Prostate gland (tissue), 2 donors: Measurements from ENCODE around the gene CCNI2. TPM values are rescaled to one million over a fixed set of nuclear protein-coding genes. Genes with fewer than 3 reads are reported as not detected.

ENCODE experiments used
- DNase-seq: peaks from one replicate; pipeline ENCODE4 v3.0.0-alpha.2; 2019; ENCODE audit warnings: low spot score
- H3K27ac ChIP-seq, 2 donors: fragments of 200-600 bp; sonication (generic); 2 replicates each; pipeline ENCODE4 v1.5.1; 2017 to 2019
- H3K27me3 ChIP-seq: fragments of 200-600 bp; sonication (generic); replicated peaks from 2 replicates; pipeline ENCODE4 v1.5.1; 2019; ENCODE audit not compliant: insufficient read depth
- H3K36me3 ChIP-seq, 2 donors: fragments of 200-600 bp; sonication (generic); 1 replicate in 1 of 2; 2 replicates in 1 of 2; pipeline versions ENCODE4 v1.5.1 to v1.8.1; 2017 to 2019
- H3K4me1 ChIP-seq: fragments of 200-600 bp; sonication (generic); replicated peaks from 2 replicates; pipeline ENCODE4 v1.5.1; 2019
- H3K4me3 ChIP-seq, 2 donors: fragments of 200-600 bp; sonication (generic); 2 replicates each; pipeline ENCODE4 v1.5.1; 2017 to 2019
- H3K9me3 ChIP-seq: fragments of 200-600 bp; sonication (generic); 2 replicates; pipeline ENCODE4 v1.5.1; 2017
- POLR2A ChIP-seq: fragments of 450-650 bp; IDR thresholded peaks from one replicate; pipeline ENCODE4 v1.6.1; 2016; ENCODE audit warnings: antibody characterized with exemption, mild to moderate bottlenecking
- POLR2AphosphoS5 ChIP-seq: sonication (generic); formaldehyde crosslinking; IDR thresholded peaks from one replicate; pipeline ENCODE4 v1.6.1; 2017; ENCODE audit warnings: antibody characterized with exemption
- WGBS: methylation state at CpG from one replicate; pipeline ENCODE4 v1.1.5; 2018; 5-methylcytosine and 5-hydroxymethylcytosine counted together
- intact Hi-C: fragments of 100-400 bp; cut with DNase I; formaldehyde crosslinking; loops from one replicate; pipeline ENCODE4 v1.14.2; 2022
- total RNA-seq, 2 donors: library from RNA; depleted of rRNA; stranded (reverse); fragments of >200 nt; gene quantifications; one replicate each; pipeline ENCODE4 v1.1.0, GENCODE V29; 2016
- TF ChIP-seq, protein P1 (sequence below), 4 experiments: fragments of 200-600 bp in 2 of 4; fragments of 450-650 bp in 2 of 4; sonication (generic) in 2 of 4; IDR thresholded peaks; 1 replicate in 3 of 4; 2 replicates in 1 of 4; pipeline ENCODE4 v1.5.1; 2016 to 2019; ENCODE audit warnings: antibody characterized with exemption in 4 of 4, mild to moderate bottlenecking in 2 of 4, moderate library complexity in 2 of 4

The CCNI2 gene
- total RNA-seq, 2 donors from 2014 or later: 5.9 TPM; not detected in 1

DNA sequence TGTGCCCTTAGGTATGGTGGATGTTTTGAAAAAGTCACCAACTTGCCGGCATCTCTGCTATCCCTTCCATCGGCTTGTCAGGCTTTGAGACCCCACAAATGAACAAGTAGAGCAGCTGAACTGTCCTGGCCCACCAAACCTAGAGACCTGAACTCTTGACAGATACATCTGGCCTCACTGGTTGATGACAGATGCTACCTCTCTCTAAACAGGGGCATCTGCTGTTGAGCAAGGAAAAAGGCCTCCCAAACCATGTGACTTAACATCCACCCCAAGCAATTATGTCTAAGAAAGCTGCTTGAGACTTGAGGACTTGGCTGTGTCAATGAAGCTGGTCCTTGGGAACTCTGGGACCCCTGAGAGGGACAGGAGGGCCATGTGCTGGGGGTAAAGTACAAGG lies 2.3 kb downstream of the CCNI2 start:
- H3K4me1 ChIP-seq: no peaks in the 10 kb centered on the region
- DNase-seq: no peak

DNA sequence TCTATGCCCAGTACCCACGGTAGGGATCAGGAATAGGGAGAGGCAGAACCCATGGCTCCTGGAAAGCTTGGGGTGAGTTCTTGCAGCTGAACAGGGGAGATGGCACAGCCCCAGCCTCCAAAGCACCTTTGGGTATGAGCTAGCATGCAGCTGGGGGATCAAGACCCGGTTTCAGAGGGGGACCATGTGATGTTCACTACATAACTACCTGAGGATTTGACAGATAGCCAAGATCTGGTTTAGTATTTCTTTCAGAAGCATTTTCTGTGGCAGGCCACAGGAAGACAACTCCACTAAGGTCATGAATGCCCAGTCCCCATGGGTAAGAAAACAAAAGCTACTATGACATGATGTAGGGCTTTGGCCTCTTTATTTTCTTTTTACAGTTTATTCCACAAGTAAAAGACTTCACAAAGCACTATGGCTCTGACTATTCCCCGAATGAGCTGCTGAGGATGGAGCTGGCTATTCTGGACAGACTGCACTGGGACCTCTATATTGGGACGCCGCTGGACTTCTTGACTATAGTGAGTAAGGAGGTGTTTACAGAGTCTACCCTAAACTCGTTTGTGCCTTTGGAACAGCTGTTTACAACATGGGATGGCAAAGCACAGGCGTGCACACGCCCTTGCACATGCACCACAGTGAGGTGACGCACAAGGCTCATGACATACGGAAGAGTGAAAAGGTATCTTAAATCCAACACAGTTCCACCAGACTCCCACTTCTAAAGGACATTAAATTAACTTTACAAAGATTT lies 3.4 kb downstream of the CCNI2 start:
- Histone ChIP-seq H3K9me3 (no peaks in the 10 kb centered on the region), H3K27ac (no peak overlapping the region), H3K27me3 (no peaks in the 10 kb centered on the region), H3K4me3 (no peak overlapping the region), H3K4me1 (no peaks in the 10 kb centered on the region), H3K36me3 (no peaks in the 10 kb centered on the region)
- no peak for TF ChIP-seq POLR2A
- TF ChIP-seq, protein P1, sequence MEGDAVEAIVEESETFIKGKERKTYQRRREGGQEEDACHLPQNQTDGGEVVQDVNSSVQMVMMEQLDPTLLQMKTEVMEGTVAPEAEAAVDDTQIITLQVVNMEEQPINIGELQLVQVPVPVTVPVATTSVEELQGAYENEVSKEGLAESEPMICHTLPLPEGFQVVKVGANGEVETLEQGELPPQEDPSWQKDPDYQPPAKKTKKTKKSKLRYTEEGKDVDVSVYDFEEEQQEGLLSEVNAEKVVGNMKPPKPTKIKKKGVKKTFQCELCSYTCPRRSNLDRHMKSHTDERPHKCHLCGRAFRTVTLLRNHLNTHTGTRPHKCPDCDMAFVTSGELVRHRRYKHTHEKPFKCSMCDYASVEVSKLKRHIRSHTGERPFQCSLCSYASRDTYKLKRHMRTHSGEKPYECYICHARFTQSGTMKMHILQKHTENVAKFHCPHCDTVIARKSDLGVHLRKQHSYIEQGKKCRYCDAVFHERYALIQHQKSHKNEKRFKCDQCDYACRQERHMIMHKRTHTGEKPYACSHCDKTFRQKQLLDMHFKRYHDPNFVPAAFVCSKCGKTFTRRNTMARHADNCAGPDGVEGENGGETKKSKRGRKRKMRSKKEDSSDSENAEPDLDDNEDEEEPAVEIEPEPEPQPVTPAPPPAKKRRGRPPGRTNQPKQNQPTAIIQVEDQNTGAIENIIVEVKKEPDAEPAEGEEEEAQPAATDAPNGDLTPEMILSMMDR (IDR thresholded peaks at IDR 0.05): no peak
- no peak for TF ChIP-seq POLR2AphosphoS5
- peak; percentile 2 for DNase-seq
- WGBS: 76% methylated on average over 10 of the region's 10 CpGs
- intact Hi-C loops: no loop called here

More for the DNA sequence above, 2.3 kb downstream of the CCNI2 start:
- WGBS: 100% methylated on average over 2 of the region's 2 CpGs
- TF ChIP-seq POLR2AphosphoS5: no peak
- TF ChIP-seq POLR2A: no peak
- TF ChIP-seq, protein P1 (IDR thresholded peaks at IDR 0.05): no peak
- no peak overlapping the region for H3K4me3 ChIP-seq
- no peaks in the 10 kb centered on the region for H3K27me3 ChIP-seq
- H3K9me3 ChIP-seq: no peaks in the 10 kb centered on the region
- no peak overlapping the region for H3K27ac ChIP-seq
- intact Hi-C loops: no loop called here
- H3K36me3 ChIP-seq: no peaks in the 10 kb centered on the region

DNA sequence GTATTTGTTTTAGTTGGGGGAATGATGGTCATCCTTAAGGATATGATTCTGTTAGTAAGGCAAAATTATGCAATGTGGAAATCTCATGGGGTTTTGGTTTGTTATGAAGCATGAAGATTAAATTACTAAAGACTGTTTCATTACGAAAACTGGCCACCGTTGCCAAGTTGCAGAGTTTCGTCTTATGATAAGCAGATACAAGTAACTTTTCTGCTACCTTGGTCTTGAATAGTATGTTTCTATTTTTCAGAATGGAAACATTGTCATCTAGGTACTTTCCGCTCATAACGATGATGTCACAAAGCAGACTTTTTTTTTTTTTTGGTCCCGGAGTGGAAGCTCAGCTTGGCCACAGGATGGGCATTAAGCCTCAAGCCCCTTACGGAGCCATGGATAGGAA lies 4.2 kb downstream of the CCNI2 start:
- H3K4me1 ChIP-seq: no peaks in the 10 kb centered on the region
- no peak overlapping the region for H3K4me3 ChIP-seq
- WGBS: 83% methylated on average over 7 of the region's 7 CpGs
- H3K36me3 ChIP-seq: no peaks in the 10 kb centered on the region
- TF ChIP-seq POLR2AphosphoS5: no peak
- TF ChIP-seq, protein P1 (IDR thresholded peaks at IDR 0.05): no peak
- no peak for DNase-seq
- no peak overlapping the region for H3K27ac ChIP-seq
- no peaks in the 10 kb centered on the region for H3K27me3 ChIP-seq
- H3K9me3 ChIP-seq: no peaks in the 10 kb centered on the region
- intact Hi-C loops: no loop called here

DNA sequence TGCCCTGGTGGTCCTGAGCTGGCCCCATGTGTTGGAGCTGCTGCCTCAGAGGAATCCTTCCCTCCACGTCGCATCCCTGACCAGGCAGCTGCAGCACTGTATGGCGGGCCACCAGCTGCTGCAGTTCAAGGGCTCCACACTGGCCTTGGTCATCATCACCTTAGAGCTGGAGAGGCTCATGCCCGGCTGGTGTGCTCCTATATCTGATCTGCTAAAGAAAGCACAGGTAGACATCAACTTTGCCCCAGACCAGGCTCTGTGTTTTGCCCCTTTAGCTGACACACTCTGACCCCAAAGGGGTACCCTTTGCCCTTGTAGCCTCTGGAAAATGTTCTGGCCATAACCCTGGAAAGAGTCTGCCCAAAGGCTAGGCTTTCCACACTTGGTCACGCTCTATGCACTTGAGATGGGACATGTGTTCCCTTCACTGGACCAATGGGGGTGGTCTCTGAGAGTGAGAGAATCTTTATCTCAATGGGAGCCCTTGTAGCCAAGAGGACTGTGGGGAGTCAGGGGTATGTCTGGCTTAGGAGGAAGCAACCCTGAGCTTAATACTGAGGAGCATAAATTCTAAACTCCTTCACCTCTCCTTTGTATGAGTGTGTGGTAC lies 4.8 kb downstream of the CCNI2 start:
- no peaks in the 10 kb centered on the region for H3K9me3 ChIP-seq
- no peak for TF ChIP-seq POLR2A
- TF ChIP-seq, protein P1 (IDR thresholded peaks at IDR 0.05): no peak
- TF ChIP-seq POLR2AphosphoS5: no peak
- no peaks in the 10 kb centered on the region for H3K27me3 ChIP-seq
- WGBS: 95% methylated on average over 5 of the region's 5 CpGs
- H3K4me1 ChIP-seq: no peaks in the 10 kb centered on the region
- H3K36me3 ChIP-seq: no peaks in the 10 kb centered on the region
- DNase-seq: no peak
- intact Hi-C loops: no loop called here
- H3K4me3 ChIP-seq: no peak overlapping the region
- H3K27ac ChIP-seq: no peak overlapping the region
